Brain pericyte (primary cell): ENCODE results near the gene SH3YL1.
A peak's percentile ranks its signal among the peaks of the same experiment; 100 is the strongest.

Source experiments
- DNase-seq: peaks from one replicate; pipeline ENCODE4 v3.0.0-alpha.2; 2012; ENCODE audit warnings: low read depth, low spot score

Gene SH3YL1

GRCh38 chr2:282371-283263 is 18.8 kb upstream of the SH3YL1 start:
- DNase-seq, result no peak

DNA sequence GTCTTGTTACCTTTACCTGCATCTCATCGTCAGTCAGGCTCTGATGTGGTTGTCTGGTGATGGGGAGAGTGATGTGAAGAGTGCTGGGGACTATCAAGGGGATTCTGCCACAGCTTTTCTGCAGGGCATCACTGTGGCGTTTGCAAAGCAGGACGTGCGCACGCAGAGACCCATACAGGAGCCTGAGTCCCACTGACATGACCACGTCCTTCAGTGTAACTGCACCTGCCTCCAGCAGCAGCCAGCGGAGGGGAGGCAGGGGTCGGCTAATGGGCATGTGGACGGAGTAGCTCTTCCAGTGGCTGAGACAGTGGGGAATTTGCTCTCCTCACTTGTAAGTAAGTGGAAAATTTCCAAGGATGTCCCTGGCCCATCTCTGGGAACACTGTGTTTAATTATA is 17.5 kb upstream of the SH3YL1 start:
- no peak for DNase-seq

DNA sequence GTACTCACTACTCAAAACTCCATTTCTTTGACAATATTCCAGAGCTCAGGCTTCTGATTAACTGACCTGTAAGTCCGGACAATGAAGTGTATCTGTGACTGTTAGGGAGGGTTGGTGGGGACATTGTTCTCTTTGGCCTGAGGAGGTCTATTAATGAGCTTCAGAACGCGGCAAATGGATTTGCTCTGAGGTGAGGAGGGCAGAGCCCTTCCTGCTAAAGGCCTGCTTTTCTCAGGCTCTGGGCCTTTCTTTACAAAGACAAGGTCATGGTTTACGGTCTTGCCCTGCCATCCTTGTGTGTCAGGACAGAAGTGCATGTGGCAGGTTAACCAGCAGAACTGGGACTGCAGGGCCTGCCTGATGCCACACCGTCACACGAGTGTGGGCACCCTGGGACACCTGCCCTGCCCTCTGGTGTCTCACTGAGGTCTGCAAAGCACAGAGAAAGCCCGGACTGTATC is 16.8 kb upstream of the SH3YL1 start:
- DNase-seq, result no peak

GRCh38 chr2:279956-280649 is 16.3 kb upstream of the SH3YL1 start:
- no peak for DNase-seq

GRCh38 chr2:279366-279765 is 15.5 kb upstream of the SH3YL1 start:
- DNase-seq, result no peak

- DNase-seq, result no peak
Observed at GRCh38 chr2:278927-279320, 15.1 kb upstream of the SH3YL1 start.

- DNase-seq, result no peak
Observed at GRCh38 chr2:278312-278926, 14.6 kb upstream of the SH3YL1 start.

DNA sequence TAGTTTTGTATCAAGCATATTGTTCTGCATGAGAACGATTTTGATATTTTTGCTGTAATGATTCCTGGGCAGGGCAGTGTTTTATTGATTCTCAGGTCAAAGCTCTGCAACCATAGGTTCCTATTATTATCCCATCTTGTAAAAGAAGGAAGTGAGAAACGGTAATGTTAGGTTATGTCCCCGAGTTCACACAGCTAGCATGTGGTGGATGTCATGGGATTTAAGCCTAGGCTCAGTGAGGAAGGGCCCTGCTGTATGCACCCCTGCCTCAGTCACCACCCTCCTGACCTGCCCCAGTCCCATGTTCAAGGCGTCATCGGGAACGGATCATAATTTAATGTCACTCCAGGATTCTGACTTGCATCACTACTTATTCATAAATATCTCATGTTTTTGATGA is 11.6 kb upstream of the SH3YL1 start:
- no peak for DNase-seq

- DNase-seq, result no peak
Observed at GRCh38 chr2:274503-274902, 10.7 kb upstream of the SH3YL1 start.

DNA sequence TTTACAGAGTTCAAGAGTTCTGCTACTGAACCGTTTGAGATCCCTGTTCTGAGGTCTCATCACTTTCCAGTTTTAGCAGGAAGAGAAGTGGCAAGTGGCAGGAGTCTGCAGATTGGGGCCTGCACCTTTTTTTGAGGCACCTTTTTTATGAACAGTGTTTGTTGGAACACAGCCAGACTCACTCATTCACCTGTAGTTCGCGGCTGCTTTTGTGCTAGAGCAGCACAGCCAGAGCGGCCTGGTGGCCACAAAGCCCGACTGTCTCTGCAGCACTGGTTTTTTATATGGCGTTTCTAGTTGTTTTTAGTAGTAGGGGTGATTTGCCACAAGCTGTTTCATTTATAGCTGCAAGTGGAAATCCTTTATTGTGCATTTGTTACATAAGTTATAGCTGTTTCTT is 9.5 kb upstream of the SH3YL1 start:
- no peak for DNase-seq

DNA sequence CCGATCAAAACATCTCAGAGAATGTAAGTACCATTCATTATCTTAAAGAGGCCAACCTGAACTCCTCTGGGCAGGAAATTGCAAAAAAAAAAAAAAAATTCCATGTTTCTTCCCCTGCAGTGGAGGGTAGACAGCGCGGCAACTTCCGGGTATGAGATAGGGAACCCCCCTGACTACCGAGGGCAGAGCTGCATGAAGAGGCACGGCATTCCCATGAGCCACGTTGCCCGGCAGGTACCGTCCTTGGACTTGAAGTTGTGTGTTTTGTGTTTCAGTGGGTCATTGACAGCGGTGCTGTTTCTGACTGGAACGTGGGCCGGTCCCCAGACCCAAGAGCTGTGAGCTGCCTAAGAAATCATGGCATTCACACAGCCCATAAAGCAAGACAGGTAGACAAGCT is 8.1 kb upstream of the SH3YL1 start:
- DNase-seq, result no peak

- DNase-seq, result no peak
Observed at GRCh38 chr2:270861-271260, 7.0 kb upstream of the SH3YL1 start.

- DNase-seq, result no peak
Observed at GRCh38 chr2:269356-270030, 5.7 kb upstream of the SH3YL1 start.

GRCh38 chr2:268323-268722 is 4.5 kb upstream of the SH3YL1 start:
- DNase-seq, result no peak

DNA sequence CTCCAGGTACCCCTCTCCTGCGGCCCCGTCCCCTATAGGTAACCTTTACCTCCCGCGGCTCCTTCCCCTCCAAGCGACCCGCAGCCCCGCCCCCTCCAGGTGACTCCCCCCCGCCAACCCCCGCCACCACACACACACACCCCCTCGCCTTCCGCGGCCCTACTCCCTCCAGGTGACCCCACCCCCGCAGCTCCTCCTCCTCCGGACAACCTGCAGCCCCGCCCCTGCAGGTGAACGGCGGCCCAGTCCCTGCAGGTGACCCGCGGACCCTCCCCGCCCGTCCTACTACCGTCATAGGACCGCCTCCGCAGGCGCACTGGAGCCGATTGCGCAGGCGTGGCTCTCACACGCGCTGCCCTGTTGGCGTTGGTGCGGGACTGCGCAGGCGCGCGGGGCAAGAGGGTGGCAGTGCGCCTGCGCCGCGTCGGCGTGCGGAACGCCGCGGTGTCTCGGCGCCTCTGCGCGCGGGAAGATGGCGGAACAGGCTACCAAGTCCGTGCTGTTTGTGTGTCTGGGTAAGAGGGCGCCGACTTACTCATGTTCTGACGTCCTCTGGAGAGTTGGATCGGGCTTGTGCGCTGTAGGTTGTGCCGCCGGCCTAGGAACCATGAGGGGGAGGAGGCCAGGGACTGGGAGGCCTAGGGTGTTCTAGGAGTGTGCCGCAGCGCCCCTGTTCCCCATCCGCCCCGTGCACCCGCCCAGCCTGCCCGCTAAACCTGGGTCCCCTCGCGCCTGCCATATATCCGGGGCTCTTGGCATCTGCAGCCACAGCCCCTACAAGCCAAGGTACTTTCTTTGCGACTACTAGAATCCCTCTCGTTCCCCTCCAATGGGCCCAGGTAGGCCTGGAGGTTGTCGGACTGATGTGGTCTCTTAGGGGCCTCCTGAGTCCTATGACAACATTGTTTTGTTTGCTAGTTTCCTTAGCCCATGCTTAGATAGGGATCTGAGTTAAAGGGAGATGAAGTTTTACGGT is 949 bp upstream of the SH3YL1 start, which contains the start of gene ACP1:
ACP1 (plus strand) TSS at position 455 of the 976 bp plus-strand sequence; CDS start at position 473, 18 bp downstream.
- peak; percentile 88 for DNase-seq

DNA sequence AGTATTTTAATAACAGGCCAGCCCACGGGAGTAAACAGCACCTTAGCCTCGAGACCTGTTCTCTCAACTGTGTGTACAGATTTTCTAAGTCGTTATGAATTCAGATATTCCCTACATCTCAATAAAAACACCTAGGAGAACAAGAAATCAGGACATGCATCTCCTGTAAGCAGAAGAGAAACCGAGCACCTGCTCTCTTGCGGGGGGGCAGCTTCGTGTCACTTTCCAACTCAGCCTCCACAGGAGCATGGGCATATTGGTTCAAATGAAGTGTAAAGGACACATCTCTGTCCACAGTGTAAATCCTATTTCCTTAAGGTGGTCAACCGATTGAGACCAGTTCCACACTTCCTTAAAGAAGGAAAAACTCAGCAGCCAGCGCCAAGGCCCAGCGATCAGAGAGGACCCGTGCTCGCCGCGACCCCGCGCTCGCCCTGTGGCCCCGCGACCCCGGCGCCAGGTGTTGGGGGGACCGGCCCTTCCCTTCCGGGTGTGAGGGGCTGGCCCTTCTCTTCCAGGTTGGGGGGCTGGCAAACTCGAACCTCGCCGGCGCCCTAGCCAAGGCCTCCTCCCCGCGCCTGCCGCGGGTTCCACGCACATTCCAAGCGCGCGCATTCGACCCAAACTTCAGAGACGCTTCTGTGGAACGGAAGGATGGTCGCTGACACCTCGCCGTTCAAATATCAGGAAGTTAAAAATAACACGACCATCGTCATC is 652 bp downstream of the SH3YL1 start:
- DNase-seq, result no peak

DNA sequence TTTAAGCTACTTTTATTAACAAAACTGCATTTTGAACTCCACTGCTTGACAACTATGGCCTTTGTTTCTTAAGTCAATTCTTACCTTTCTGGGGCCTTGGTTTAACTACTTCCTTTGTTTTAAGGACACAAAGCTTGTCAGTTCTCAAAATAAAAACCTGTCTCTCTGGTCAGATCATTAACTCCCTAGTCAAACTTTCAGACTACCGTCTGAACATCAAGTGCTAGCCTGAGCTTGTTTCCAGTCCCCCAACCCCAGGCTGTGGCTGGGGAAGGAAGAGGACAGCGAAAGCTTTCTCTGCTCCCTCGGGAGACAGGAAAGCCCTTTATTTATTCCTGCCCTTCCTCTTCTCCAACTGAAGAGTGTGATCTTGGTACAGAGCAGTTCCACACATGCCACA is 1.7 kb downstream of the SH3YL1 start:
- no peak for DNase-seq

DNA sequence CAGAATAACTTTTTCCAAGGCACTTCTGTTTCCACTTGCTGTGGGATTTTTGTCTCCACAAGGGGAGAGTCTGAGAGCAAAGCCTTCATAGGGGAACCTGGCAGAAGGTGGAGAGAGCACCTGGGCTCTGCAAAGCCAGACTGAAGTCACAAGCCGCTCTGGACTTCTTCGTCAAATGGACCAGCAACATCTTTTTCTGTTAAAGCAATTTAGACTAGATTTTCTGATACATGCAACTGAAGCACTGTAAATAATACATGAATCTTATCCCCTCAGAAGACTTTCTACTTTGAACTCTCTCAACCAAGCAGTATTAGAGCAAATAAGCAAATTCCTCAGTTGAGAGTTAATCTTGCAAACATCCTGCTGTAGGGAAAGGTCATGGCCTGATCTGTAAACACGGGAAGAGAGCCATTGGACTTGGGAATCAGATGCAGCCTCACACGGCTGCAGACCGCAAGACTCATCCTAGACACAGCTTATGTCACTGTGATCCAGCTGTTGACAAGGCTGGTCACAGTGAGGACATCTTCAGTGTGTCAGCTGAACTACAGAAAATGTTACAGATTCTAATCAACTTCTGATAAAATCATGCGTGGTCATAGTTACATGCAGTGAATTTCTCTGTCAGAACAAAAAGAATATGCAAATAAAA is 3.2 kb downstream of the SH3YL1 start:
- DNase-seq, result no peak

DNA sequence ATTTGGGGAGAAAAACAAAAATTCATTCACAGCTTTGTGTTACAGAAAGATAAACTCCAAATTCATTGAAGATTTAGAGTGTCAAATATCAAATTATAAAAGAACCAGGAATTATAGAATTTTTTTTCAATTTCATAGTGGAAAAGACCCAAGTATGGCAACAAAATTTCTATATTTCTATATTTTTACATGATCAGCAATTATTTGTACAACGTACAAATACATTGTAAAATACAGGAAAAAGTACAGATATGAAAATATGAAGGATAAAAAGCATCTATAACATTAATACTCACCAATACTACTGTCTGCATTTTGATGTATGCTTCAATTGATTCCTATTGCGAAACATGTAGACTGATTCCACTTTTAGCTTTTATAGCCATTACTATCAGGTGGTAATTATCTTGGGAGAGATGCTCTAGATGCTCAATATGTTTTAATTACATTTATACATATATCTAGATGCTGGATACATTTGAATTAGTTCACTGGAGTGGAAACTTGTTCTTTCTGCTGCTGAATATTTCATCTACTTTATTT is 4.0 kb downstream of the SH3YL1 start:
- DNase-seq, result no peak
